Measurements from ENCODE around the gene DAAM2.

- TF ChIP-seq ZNF274 (IDR thresholded peaks at IDR 0.05; ENCODE audit: low read depth, low read length) = no peak
- no peak for TF ChIP-seq YY1 (IDR thresholded peaks at IDR 0.05; ENCODE audit: insufficient read depth, insufficient read length)
- no peak for TF ChIP-seq SUZ12 (IDR thresholded peaks at IDR 0.05; ENCODE audit: extremely low read depth, insufficient read depth, insufficient read length)
Observed at GRCh38 chr6:39950125-39950720, 158.0 kb downstream of the DAAM2 start.

All from NT2/D1 (cell line).